ENCODE measurements around the gene TMEM53.
A peak's percentile ranks its signal among the peaks of the same experiment; 100 is the strongest.

Gene TMEM53

GRCh38 chr1:44674113-44675000 is at the start of gene TMEM53, which contains the start of gene ARMH1:
TSS of gene TMEM53 (minus strand) at chr1:44674481. CDS start at chr1:44674391, 90 bp downstream.
TSS of gene ARMH1 (plus strand) at chr1:44674714. CDS start at chr1:44689698, 14,984 bp downstream.
- Histone ChIP-seq H3K4me3 (ENCODE audit: low read depth in 1 of 2, low read length in 2 of 2) (peak within 1 kb of the TSS; percentile 30 to 78; a peak in 3 of 4 replicates), H2AFZ (ENCODE audit: low read depth, low read length) (peak within 1 kb of the TSS; percentile 86), H3K9me3 (ENCODE audit: insufficient read depth, low read length, severe bottlenecking) (no peaks in the 10 kb centered on the region), H4K20me1 (ENCODE audit: insufficient read depth, low read length) (no peaks in the 10 kb centered on the region), H3K4me2 (ENCODE audit: insufficient read depth, low read length) (peak within 1 kb of the TSS; percentile 81), H3K79me2 (ENCODE audit: insufficient read depth, low read length) (no peaks in the 10 kb centered on the region), H3K9ac (ENCODE audit: low read depth, low read length) (peak within 1 kb of the TSS; percentile 51), H3K27ac (ENCODE audit: low read length) (peak within 1 kb of the TSS; percentile 51), H3K36me3 (ENCODE audit: insufficient read depth, low read length) (no peaks in the 10 kb centered on the region), H3K27me3 (ENCODE audit: insufficient read depth, low read length, poor library complexity) (peaks cover 3% of the 10 kb centered on the region), H3K4me1 (ENCODE audit: insufficient read depth, low read length) (peaks cover 21% of the 10 kb centered on the region)
- TF ChIP-seq EZH2 (IDR thresholded peaks at IDR 0.05; ENCODE audit: borderline replicate concordance, low read depth, low read length, severe bottlenecking), result no peak
- no peak for TF ChIP-seq CTCF (IDR thresholded peaks at IDR 0.05; ENCODE audit: borderline replicate concordance, extremely low read depth, low read length, poor library complexity, severe bottlenecking)
- ATAC-seq (ENCODE audit: insufficient read depth, low read depth) (peak; percentile 96), DNase-seq (peak; percentile 94)

GRCh38 chr1:44723496-44724295 is 49.4 kb upstream of the TMEM53 start:
- no peak for ATAC-seq (ENCODE audit: insufficient read depth, low read depth)
- Histone ChIP-seq H2AFZ (ENCODE audit: low read depth, low read length) (no peak overlapping the region), H3K4me3 (ENCODE audit: low read depth in 1 of 2, low read length in 2 of 2) (no peak overlapping the region), H3K27me3 (ENCODE audit: insufficient read depth, low read length, poor library complexity) (no peaks in the 10 kb centered on the region), H3K9me3 (ENCODE audit: insufficient read depth, low read length, severe bottlenecking) (no peaks in the 10 kb centered on the region), H3K4me1 (ENCODE audit: insufficient read depth, low read length) (peaks cover 3% of the 10 kb centered on the region; the same call in 1 of the 2 replicates), H4K20me1 (ENCODE audit: insufficient read depth, low read length) (no peaks in the 10 kb centered on the region), H3K4me2 (ENCODE audit: insufficient read depth, low read length) (no peak overlapping the region), H3K27ac (ENCODE audit: low read length) (no peak overlapping the region), H3K9ac (ENCODE audit: low read depth, low read length) (no peak overlapping the region), H3K36me3 (ENCODE audit: insufficient read depth, low read length) (no peaks in the 10 kb centered on the region), H3K79me2 (ENCODE audit: insufficient read depth, low read length) (no peaks in the 10 kb centered on the region)
- DNase-seq, result no peak
- TF ChIP-seq EZH2 (IDR thresholded peaks at IDR 0.05; ENCODE audit: borderline replicate concordance, low read depth, low read length, severe bottlenecking), result no peak
- no peak for TF ChIP-seq CTCF (IDR thresholded peaks at IDR 0.05; ENCODE audit: borderline replicate concordance, extremely low read depth, low read length, poor library complexity, severe bottlenecking)

- Histone ChIP-seq H4K20me1 (ENCODE audit: insufficient read depth, low read length) (no peaks in the 10 kb centered on the region), H3K36me3 (ENCODE audit: insufficient read depth, low read length) (no peaks in the 10 kb centered on the region), H3K79me2 (ENCODE audit: insufficient read depth, low read length) (no peaks in the 10 kb centered on the region), H3K4me3 (ENCODE audit: low read depth in 1 of 2, low read length in 2 of 2) (no peak overlapping the region), H3K27ac (ENCODE audit: low read length) (no peak overlapping the region), H3K4me2 (ENCODE audit: insufficient read depth, low read length) (no peak overlapping the region), H3K4me1 (ENCODE audit: insufficient read depth, low read length) (peaks cover 3% of the 10 kb centered on the region; the same call in 1 of the 2 replicates), H3K9me3 (ENCODE audit: insufficient read depth, low read length, severe bottlenecking) (no peaks in the 10 kb centered on the region), H2AFZ (ENCODE audit: low read depth, low read length) (no peak overlapping the region), H3K27me3 (ENCODE audit: insufficient read depth, low read length, poor library complexity) (no peaks in the 10 kb centered on the region), H3K9ac (ENCODE audit: low read depth, low read length) (no peak overlapping the region)
- TF ChIP-seq EZH2 (IDR thresholded peaks at IDR 0.05; ENCODE audit: borderline replicate concordance, low read depth, low read length, severe bottlenecking) (no peak), CTCF (IDR thresholded peaks at IDR 0.05; ENCODE audit: borderline replicate concordance, extremely low read depth, low read length, poor library complexity, severe bottlenecking) (no peak)
- ATAC-seq (ENCODE audit: insufficient read depth, low read depth), result no peak
- no peak for DNase-seq
Measured at GRCh38 chr1:44723064-44723463, 48.8 kb upstream of the TMEM53 start.

Measured in DND-41 (cell line).